Activated naive CD4-positive, alpha-beta T cell treated with Interleukin-2 at 50 U/mL for 16 hours (primary cell): ENCODE data around the gene TBXAS1.
A peak's percentile ranks its signal among the peaks of the same experiment; 100 is the strongest.

Experiments used
- DNase-seq: peaks from one replicate; pipeline ENCODE4 v3.0.0-alpha.2; 2020

Gene TBXAS1

GRCh38 chr7:139984642-139985539 is 155.8 kb downstream of the TBXAS1 start:
- no peak for DNase-seq

GRCh38 chr7:139985811-139986210 is 156.7 kb downstream of the TBXAS1 start:
- DNase-seq: no peak

- DNase-seq: no peak
Measured at GRCh38 chr7:139987691-139988516, 158.8 kb downstream of the TBXAS1 start.

- no peak for DNase-seq
Measured at GRCh38 chr7:139989366-139990141, 160.5 kb downstream of the TBXAS1 start.

- no peak for DNase-seq
Measured at GRCh38 chr7:139990142-139990535, 161.1 kb downstream of the TBXAS1 start.

- no peak for DNase-seq
Measured at GRCh38 chr7:139990571-139991268, 161.7 kb downstream of the TBXAS1 start.

- no peak for DNase-seq
Measured at GRCh38 chr7:139991269-139991666, 162.2 kb downstream of the TBXAS1 start.

- DNase-seq: no peak
Measured at GRCh38 chr7:139991911-139992310, 162.8 kb downstream of the TBXAS1 start.

GRCh38 chr7:139992353-139993044 is 163.4 kb downstream of the TBXAS1 start:
- no peak for DNase-seq

- no peak for DNase-seq
Measured at GRCh38 chr7:139993169-139993568, 164.1 kb downstream of the TBXAS1 start.

GRCh38 chr7:139993592-139993991 is 164.5 kb downstream of the TBXAS1 start:
- no peak for DNase-seq

- no peak for DNase-seq
Measured at GRCh38 chr7:139994356-139994755, 165.3 kb downstream of the TBXAS1 start.

GRCh38 chr7:139995017-139995915 is 166.2 kb downstream of the TBXAS1 start:
- no peak for DNase-seq

GRCh38 chr7:139998572-139998971 is 169.5 kb downstream of the TBXAS1 start:
- no peak for DNase-seq

GRCh38 chr7:139999516-139999915 is 170.5 kb downstream of the TBXAS1 start:
- DNase-seq: no peak

GRCh38 chr7:140000666-140001268 is 171.7 kb downstream of the TBXAS1 start:
- DNase-seq: no peak

- peak; percentile 11 for DNase-seq
Measured at GRCh38 chr7:140003913-140004382, 174.9 kb downstream of the TBXAS1 start.

- DNase-seq: no peak
Measured at GRCh38 chr7:140004672-140005071, 175.6 kb downstream of the TBXAS1 start.

- DNase-seq: no peak
Measured at GRCh38 chr7:140005341-140005740, 176.3 kb downstream of the TBXAS1 start.
